Measurements from ENCODE around the gene DNAJC8.

The DNAJC8 gene

GRCh38 chr1:28249013-28249865 lies 16.4 kb upstream of the DNAJC8 start:
- DNase-seq, result peak; percentile 50

GRCh38 chr1:28248273-28249012 lies 15.6 kb upstream of the DNAJC8 start:
- peak; percentile 45 for DNase-seq

- DNase-seq, result no peak
Observed at GRCh38 chr1:28247612-28248272, 14.9 kb upstream of the DNAJC8 start.

- no peak for DNase-seq
Observed at GRCh38 chr1:28246427-28246832, 13.6 kb upstream of the DNAJC8 start.

- no peak for DNase-seq
Observed at GRCh38 chr1:28244549-28245251, 11.9 kb upstream of the DNAJC8 start.

- no peak for DNase-seq
Observed at GRCh38 chr1:28243685-28244311, 11.0 kb upstream of the DNAJC8 start.

GRCh38 chr1:28241638-28242241 lies 8.9 kb upstream of the DNAJC8 start:
- DNase-seq, result no peak

GRCh38 chr1:28240024-28240423 lies 7.2 kb upstream of the DNAJC8 start:
- DNase-seq, result no peak

GRCh38 chr1:28239004-28239403 lies 6.2 kb upstream of the DNAJC8 start:
- no peak for DNase-seq

DNA sequence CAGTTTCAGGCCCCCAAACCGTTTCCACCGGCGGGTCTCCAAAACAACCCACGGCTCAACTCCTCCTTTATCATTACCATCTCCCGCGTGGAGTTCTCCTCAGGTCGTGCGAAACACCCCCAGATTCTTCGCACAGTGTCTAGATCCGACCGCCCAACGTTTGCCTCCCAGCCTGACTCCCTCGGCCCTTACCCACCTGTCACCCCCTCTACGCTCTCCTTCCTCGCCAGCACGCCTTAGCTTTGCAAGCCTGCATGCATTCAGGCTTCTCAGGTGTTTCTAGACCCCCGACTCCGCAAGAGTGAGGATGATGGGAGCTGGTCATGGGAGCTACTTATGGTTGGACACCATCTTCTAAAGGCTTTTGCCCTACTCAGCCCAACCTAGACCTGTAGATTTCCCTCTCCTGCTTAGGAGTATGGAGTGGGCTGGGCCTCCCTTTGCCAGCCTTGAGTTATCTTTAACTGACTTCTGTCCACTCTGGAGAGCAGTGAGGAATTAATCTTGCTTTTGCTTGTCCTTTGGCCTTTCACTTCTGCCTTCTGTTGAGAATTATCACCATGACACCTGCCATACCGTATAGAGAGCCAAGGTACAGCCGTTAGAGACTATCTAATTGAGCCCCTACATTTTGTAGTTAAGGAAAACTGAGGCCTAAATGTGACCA lies 4.0 kb upstream of the DNAJC8 start:
- no peak for DNase-seq

- peak; percentile 96 for DNase-seq
Observed at GRCh38 chr1:28235755-28236655, 3.2 kb upstream of the DNAJC8 start, which contains the start of gene ATP5IF1. TSS of gene ATP5IF1 (plus strand) at chr1:28236124. CDS start at chr1:28236184, 60 bp downstream.

GRCh38 chr1:28233264-28233606 lies 406 bp upstream of the DNAJC8 start:
- DNase-seq, result no peak

GRCh38 chr1:28229996-28230395 lies 2.8 kb downstream of the DNAJC8 start:
- DNase-seq, result no peak

DNA sequence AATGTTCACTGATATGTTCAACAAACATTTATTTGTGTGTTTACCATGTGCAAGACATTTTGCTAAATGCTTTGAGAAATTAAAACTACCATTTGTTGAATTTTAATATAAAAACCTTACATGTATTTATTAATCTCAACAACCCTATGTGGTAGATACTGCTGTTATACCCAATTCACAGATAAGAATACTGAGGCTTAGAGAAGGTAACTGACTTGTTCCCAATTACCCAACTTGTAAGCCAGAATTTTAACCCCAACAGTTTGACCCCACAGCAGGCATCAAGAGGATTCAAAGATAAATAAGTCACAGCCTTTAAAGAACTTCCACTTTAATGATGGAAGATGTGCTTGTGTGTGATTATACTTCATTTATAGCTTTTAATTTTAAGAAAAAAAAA lies 3.7 kb downstream of the DNAJC8 start:
- DNase-seq, result no peak

DNA sequence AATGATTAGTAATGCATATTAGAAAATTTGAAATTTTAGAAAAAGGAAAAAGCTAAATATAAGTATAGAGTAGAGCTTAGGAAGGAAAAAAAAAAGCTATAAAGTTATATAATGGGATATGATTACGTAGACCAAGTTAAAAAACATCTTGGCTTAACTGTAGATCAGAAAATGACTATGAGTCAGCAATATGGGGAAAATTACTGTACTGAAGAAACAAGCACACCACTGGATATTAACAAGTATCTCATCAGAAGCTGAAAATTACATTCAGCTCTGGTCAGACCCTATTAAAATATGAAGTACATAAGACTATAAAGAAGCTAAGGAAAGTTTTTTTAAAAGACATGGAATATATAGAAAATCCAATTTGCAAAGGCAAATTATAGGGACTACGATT lies 19.5 kb downstream of the DNAJC8 start:
- DNase-seq, result no peak

DNA sequence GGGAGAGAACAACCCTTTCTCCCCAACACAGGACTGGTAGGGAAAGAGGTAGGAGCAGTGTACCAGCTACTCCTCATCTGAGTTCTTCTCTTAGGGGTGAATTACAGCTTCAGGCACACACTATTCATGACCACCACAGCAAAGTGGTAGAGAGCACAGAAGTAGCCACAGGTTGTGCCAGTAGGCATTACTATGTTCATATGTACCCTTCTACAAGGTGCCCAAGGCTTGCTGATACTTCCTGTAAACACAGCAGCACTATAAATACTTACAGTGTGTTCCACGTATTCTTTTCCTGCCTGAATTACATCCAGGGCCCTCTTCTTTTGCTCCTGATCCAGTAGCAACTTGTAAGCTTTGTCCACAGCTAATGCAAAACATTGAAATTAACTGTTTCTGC lies 23.1 kb downstream of the DNAJC8 start:
- no peak for DNase-seq

GRCh38 chr1:28208818-28209441 lies 23.9 kb downstream of the DNAJC8 start:
- DNase-seq, result peak; percentile 27

DNA sequence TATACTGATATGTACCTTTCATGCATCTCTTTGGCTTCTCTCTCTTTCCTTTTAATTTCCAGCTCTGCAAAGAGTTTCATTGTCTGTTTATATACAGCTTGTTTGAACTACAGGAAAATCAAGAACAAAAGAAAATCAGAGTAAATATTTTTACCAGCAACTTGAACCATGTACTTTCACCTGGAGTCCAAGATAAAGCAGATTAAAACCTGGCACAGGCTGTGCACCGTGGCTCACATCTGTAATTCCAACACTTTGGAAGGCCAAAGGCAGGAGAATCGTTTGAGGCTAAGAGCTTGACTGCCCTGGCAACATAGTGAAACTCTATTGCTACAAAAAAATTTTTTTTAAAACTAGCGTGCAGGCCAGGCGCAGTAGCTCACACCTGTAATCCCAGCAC lies 27.6 kb downstream of the DNAJC8 start:
- no peak for DNase-seq

DNA sequence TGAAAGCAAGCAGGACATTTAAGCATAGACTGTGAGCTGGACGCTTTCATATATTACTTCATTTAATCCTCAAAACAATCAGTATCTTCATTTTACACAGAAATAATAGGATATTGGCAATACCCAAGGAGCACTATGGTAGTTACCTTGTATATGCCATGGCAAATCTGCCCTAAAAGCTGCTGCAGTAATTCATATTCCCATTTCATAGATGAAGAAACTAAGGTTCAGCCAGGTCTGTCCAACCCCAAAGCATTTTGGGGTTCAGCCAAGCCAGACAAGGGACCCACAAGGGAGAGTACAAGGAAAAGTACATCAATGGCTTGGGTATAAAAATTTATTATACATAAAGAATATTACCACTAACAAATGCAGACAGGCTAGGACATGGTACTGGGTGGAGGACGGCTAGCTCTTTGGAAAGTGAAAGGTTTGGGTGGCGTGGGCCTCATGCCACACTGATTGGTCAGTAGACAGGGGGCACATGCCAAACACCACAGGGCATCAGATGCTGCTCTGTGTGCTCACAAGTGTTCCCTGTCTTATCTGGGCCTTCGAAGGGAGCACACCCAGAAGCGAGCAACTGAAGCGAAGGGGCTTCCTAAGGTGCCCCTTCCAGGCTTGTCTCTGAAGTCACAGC lies 32.5 kb downstream of the DNAJC8 start:
- DNase-seq, result no peak
